ENCODE data around the gene TMEM132A. TPM values are rescaled to one million over a fixed set of nuclear protein-coding genes. Genes with fewer than 3 reads are reported as not detected.

Gene TMEM132A
- total and polyA plus RNA-seq, 9 donors: 2.9 to 34.1 (median 21.3) TPM

DNA sequence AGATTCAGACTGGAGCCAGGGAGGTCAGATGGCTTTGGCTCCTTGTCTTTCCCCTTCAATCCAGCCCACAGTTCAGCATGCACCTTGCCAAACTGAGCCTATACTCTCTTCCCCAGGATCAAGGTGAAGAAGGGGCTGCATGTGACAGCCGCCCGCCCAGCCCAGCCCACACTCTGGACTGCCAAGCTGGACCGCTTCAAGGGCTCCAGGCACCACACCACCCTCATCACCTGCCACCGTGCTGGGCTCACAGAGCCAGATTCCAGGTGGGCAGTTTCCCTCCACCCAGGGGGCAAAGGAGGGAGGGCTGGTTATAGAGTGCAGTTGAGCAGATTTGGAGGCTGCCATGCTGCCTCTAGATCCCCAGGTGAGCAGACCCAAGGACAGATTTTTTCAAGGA lies 6.1 kb downstream of the TMEM132A start:
- Histone ChIP-seq H3K27me3 (no peaks in the 10 kb centered on the region), H3K4me1 (ENCODE audit: insufficient read depth) (peaks cover under 1% of the 10 kb centered on the region), H3K4me3 (no peak overlapping the region), H3K27ac (no peak overlapping the region), H3K9me3 (no peaks in the 10 kb centered on the region), H3K36me3 (no peaks in the 10 kb centered on the region)
- intact Hi-C loops (cut with DNase I): no loop called here
- DNase-seq: no peak
- 84 to 90% (median 88%) methylated on average over 4 of the region's 4 CpGs for WGBS, 3 donors
- no peak for TF ChIP-seq CTCF (IDR thresholded peaks at IDR 0.05)
- no peak for TF ChIP-seq EP300 (IDR thresholded peaks at IDR 0.05)
- no peak for TF ChIP-seq POLR2A (IDR thresholded peaks at IDR 0.05)

DNA sequence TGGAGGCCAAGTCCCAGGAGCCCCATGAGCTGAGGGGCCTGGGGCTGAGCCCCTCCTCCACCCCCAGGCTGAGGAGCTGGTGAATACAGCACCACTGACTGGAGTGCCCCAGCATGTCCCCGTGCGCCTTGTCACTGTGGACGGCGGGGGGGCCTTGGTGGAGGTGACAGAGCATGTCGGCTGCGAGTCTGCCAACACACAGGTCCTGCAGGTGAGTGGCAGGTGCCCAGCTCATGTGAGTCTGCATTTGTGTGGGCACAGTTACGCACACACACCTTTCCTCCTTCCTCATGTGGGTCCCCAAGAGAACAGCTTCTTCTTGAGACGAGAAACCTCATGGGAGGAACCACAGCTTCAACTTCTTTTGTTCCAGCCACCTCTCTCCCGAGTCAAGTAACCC lies 7.7 kb downstream of the TMEM132A start:
- Histone ChIP-seq H3K27me3 (no peaks in the 10 kb centered on the region), H3K36me3 (no peaks in the 10 kb centered on the region), H3K4me1 (ENCODE audit: insufficient read depth) (no peaks in the 10 kb centered on the region), H3K27ac (no peak overlapping the region), H3K4me3 (no peak overlapping the region), H3K9me3 (no peaks in the 10 kb centered on the region)
- no peak for DNase-seq
- no peak for TF ChIP-seq POLR2A (IDR thresholded peaks at IDR 0.05)
- no peak for TF ChIP-seq CTCF (IDR thresholded peaks at IDR 0.05)
- TF ChIP-seq EP300 (IDR thresholded peaks at IDR 0.05): no peak
- intact Hi-C loops (cut with DNase I): no loop called here
- 85 to 90% (median 86%) methylated on average over 9 of the region's 9 CpGs for WGBS, 3 donors

GRCh38 chr11:60932605-60933356 lies 8.5 kb downstream of the TMEM132A start:
- 46 to 68% (median 61%) methylated on average over 5 of the region's 5 CpGs for WGBS, 3 donors
- Histone ChIP-seq H3K9me3 (no peaks in the 10 kb centered on the region), H3K27ac (no peak overlapping the region), H3K4me1 (ENCODE audit: insufficient read depth) (no peaks in the 10 kb centered on the region), H3K4me3 (no peak overlapping the region), H3K36me3 (no peaks in the 10 kb centered on the region), H3K27me3 (no peaks in the 10 kb centered on the region)
- no peak for DNase-seq
- TF ChIP-seq EP300 (IDR thresholded peaks at IDR 0.05): no peak
- TF ChIP-seq POLR2A (IDR thresholded peaks at IDR 0.05): no peak
- no peak for TF ChIP-seq CTCF (IDR thresholded peaks at IDR 0.05)
- intact Hi-C loops (cut with DNase I): no loop called here

DNA sequence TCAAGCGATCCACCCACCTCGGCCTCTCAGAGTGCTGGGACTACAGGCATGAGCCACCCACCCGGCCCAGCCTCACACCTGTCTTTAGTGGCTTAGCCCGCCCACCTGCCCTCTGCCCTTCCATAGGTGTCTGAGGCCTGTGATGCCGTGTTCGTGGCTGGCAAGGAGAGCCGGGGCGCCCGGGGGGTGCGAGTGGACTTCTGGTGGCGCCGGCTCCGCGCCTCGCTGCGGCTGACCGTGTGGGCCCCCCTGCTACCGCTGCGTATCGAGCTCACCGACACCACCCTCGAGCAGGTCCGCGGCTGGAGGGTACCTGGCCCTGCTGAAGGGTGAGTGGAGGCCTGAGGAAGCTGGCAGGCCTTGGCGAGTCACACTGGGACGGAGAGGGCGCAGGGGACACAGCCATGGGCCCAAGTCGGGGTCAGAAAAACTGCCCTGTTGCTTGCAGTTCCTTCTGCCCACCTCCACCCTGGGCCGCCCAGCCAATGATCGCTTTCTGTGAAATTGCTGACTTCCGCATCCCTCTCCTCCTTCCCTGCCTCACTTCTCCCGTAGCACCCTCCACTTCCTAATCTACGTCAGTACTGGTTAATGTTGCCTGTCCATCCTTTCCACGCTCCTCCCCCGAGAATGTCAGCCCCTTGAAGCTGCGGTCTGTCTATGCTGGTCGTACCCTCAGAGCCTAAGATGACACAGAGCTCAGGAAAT lies 9.3 kb downstream of the TMEM132A start:
- Histone ChIP-seq H3K36me3 (no peaks in the 10 kb centered on the region), H3K4me1 (ENCODE audit: insufficient read depth) (no peaks in the 10 kb centered on the region), H3K9me3 (no peaks in the 10 kb centered on the region), H3K27me3 (no peaks in the 10 kb centered on the region), H3K27ac (no peak overlapping the region), H3K4me3 (no peak overlapping the region)
- peak in 1 of 5 donors; percentile 21 for DNase-seq
- intact Hi-C loops (cut with DNase I): no loop called here
- TF ChIP-seq EP300 (IDR thresholded peaks at IDR 0.05) (no peak), POLR2A (IDR thresholded peaks at IDR 0.05) (no peak), CTCF (IDR thresholded peaks at IDR 0.05) (no peak)
- 90 to 97% (median 91%) methylated on average over 37 of the region's 37 CpGs for WGBS, 3 donors

Data from ovary (tissue), 9 donors.